GM23338 (cell line): ENCODE measurements around the gene NEURL1B. TPM values are rescaled to one million over a fixed set of nuclear protein-coding genes. Genes with fewer than 3 reads are reported as not detected.

Source experiments
- ATAC-seq: fragments of 200-7000 bp; cut with Tn5 transposase; 3 replicates; pipeline ENCODE4 v1.9.1; 2020
- DNase-seq: peaks from one replicate; pipeline ENCODE4 v3.0.0-alpha.2; 2015; ENCODE audit warnings: low spot score
- H2AFZ ChIP-seq: fragments of 200-600 bp; sonication (generic); 2 replicates; pipeline ENCODE4 v1.8.0; 2016; ENCODE audit warnings: antibody characterized with exemption, mild to moderate bottlenecking, moderate library complexity
- H3F3A ChIP-seq: fragments of 200-600 bp; sonication (generic); replicated peaks from 2 replicates; pipeline ENCODE4 v1.8.0; 2017; ENCODE audit warnings: antibody characterized with exemption, mixed run types, low read depth
- H3K27ac ChIP-seq: fragments of 200-600 bp; sonication (generic); 2 replicates; pipeline ENCODE4 v1.6.1; 2016; ENCODE audit warnings: low read depth
- H3K27me3 ChIP-seq: fragments of 200-600 bp; sonication (generic); 2 replicates; pipeline ENCODE4 v1.8.0; 2016; ENCODE audit warnings: mild to moderate bottlenecking, mixed run types, moderate library complexity; ENCODE audit not compliant: insufficient read depth
- H3K36me3 ChIP-seq: fragments of 200-600 bp; sonication (generic); 2 replicates; pipeline ENCODE4 v1.8.0; 2016; ENCODE audit warnings: mild to moderate bottlenecking; ENCODE audit not compliant: insufficient read depth
- H3K4me1 ChIP-seq: fragments of 200-600 bp; sonication (generic); 2 replicates; pipeline ENCODE4 v1.8.0; 2016; ENCODE audit warnings: mild to moderate bottlenecking, moderate library complexity; ENCODE audit not compliant: insufficient read depth
- H3K4me2 ChIP-seq: fragments of 200-600 bp; sonication (generic); 2 replicates; pipeline ENCODE4 v1.7.1; 2017; ENCODE audit warnings: mixed run types
- H3K4me3 ChIP-seq: fragments of 200-600 bp; sonication (generic); 2 replicates; pipeline ENCODE4 v1.6.1; 2016; ENCODE audit warnings: mixed run types
- H3K79me2 ChIP-seq: fragments of 200-600 bp; sonication (generic); replicated peaks from 2 replicates; pipeline ENCODE4 v1.8.0; 2017; ENCODE audit warnings: mild to moderate bottlenecking; ENCODE audit not compliant: insufficient read depth
- H3K9me2 ChIP-seq: fragments of 200-600 bp; sonication (generic); 2 replicates; pipeline ENCODE4 v1.8.0; 2017; ENCODE audit not compliant: insufficient read depth
- H4K20me1 ChIP-seq: fragments of 200-600 bp; sonication (generic); replicated peaks from 2 replicates; pipeline ENCODE4 v1.8.0; 2017; ENCODE audit warnings: mild to moderate bottlenecking; ENCODE audit not compliant: insufficient read depth
- H3K27ac Mint-ChIP-seq: 2 replicates; pipeline ENCODE4 v1.8.0; 2020; ENCODE audit warnings: inconsistent platforms, mild to moderate bottlenecking, moderate library complexity, mixed read lengths
- H3K27me3 Mint-ChIP-seq: 3 replicates; pipeline ENCODE4 v1.8.0; 2022; ENCODE audit warnings: low read depth, mild to moderate bottlenecking, moderate library complexity, mixed read lengths, inconsistent platforms; ENCODE audit not compliant: insufficient read depth, poor library complexity
- H3K36me3 Mint-ChIP-seq: 3 replicates; pipeline ENCODE4 v1.8.0; 2021; ENCODE audit warnings: low read depth, mild to moderate bottlenecking, inconsistent platforms, moderate library complexity, mixed read lengths
- H3K4me1 Mint-ChIP-seq: 3 replicates; pipeline ENCODE4 v1.8.0; 2020; ENCODE audit warnings: mild to moderate bottlenecking, inconsistent platforms, mixed read lengths
- H3K4me3 Mint-ChIP-seq: 3 replicates; pipeline ENCODE4 v1.8.0; 2021; ENCODE audit warnings: moderate library complexity, mild to moderate bottlenecking, inconsistent platforms, mixed read lengths
- H3K9me3 Mint-ChIP-seq: 3 replicates; pipeline ENCODE4 v1.8.0; 2020; ENCODE audit warnings: moderate library complexity, mild to moderate bottlenecking, inconsistent platforms, mixed read lengths
- CTCF ChIP-seq, 2 experiments: fragments of 200-600 bp in 1 of 2; sonication (generic) in 1 of 2; conservative IDR thresholded peaks; 2 replicates each; pipeline versions ENCODE4 v1.5.1 to v1.6.1; 2016 to 2017; ENCODE audit warnings: antibody characterized with exemption in 2 of 2, low read depth in 2 of 2, mild to moderate bottlenecking in 2 of 2, moderate library complexity in 1 of 2
- POLR2AphosphoS5 ChIP-seq: IDR thresholded peaks from 2 replicates; pipeline ENCODE4 v1.6.1; 2016; ENCODE audit warnings: antibody characterized with exemption, low read depth
- STAT1 ChIP-seq: IDR thresholded peaks from one replicate; pipeline ENCODE4 v1.6.1; 2016; ENCODE audit warnings: antibody characterized with exemption; ENCODE audit not compliant: unreplicated experiment
- ZNF114 ChIP-seq: fragments of 250-450 bp; sonication (Bioruptor Pico); IDR thresholded peaks from 2 replicates; pipeline ENCODE4 v1.5.0; 2020; ENCODE audit warnings: mild to moderate bottlenecking, moderate library complexity
- polyA plus RNA-seq: library from polyadenylated mRNA; unstranded; fragments of >200 nt; fragmentation: Nextera tagmentation; extraction: Ambion mirVana; gene quantifications from 2 replicates; pipeline ENCODE4 v1.2.1, GENCODE V29; 2016
- total RNA-seq: library from RNA; depleted of rRNA; stranded (reverse); fragments of >200 nt; shearing (Covaris generic); gene quantifications from 2 replicates; pipeline ENCODE4 v1.2.3, GENCODE V29; 2014
- TF ChIP-seq, protein P1 (sequence below): IDR thresholded peaks from 2 replicates; pipeline ENCODE4 v1.6.1; 2016; ENCODE audit warnings: antibody characterized with exemption

Gene NEURL1B
- total and polyA plus RNA-seq, 2 experiments from 2014 or later: 1.9 to 13.3 TPM

DNA sequence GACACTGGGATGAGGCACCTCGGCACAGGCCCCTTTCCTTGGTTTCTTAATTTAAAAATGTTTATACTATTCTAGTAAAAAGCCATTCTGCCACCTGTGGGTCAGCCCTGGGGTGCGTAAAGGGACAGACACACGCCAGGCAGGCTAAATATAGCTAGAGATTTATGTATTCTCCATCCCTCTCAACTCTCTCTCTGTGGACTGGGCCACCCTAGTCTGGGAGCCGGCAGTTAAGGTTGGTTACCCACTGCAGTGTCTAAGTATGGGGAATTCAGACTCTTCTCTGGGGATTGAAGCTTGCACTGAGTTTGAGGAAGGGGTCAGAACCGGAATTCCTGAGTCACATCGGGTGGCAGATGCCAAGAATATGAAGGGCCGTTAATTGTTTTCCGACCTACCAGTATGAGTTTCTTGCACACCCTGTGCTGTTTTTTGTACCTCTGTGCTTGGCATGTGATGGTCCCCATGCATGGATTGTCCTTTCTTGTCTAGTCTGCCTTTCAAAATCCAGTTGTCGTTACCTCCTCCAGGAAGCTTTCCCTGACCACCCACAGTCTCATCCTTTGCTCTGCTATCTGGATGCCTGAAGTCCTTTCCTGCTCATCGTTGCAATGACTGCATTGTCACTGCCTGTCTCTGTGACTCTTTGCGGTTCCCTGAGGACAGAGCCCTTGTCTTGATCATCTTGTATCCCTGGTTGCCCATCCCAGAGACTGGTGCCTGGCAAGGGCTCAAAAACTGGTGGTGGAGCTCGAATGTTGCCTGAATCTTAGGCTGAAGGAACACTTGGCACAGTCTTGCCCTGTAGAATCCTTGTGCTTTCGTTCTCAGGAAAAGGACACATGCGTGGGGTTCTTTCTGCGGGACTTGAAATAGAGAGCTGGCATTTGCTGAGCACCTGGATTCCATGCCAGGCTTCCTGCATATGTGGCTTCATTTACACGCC, 2.1 kb downstream of the NEURL1B start:
- Histone ChIP-seq H3K4me2 (peak overlapping the region; percentile 45; the same call in 1 of the 2 replicates), H3K79me2 (0 out of 2 replicates have a peak, but pooled peaks cover 3% of the 10 kb centered on the region), H3K9me2 (no peaks in the 10 kb centered on the region), H3K27ac (no peak overlapping the region), H4K20me1 (peaks cover 4% of the 10 kb centered on the region), H3K36me3 (no peaks in the 10 kb centered on the region), H3K4me3 (no peak overlapping the region), H3K4me1 (peaks cover 52% of the 10 kb centered on the region), H2AFZ (no peak overlapping the region), H3F3A (peaks cover 5% of the 10 kb centered on the region; the same call in 1 of the 2 replicates), H3K27me3 (peaks cover 28% of the 10 kb centered on the region)
- H3K36me3 Mint-ChIP-seq: no peaks in the 10 kb centered on the region
- ATAC-seq (no peak), DNase-seq (no peak)
- no peaks in the 10 kb centered on the region for H3K9me3 Mint-ChIP-seq
- peaks cover 30% of the 10 kb centered on the region for H3K27me3 Mint-ChIP-seq
- TF ChIP-seq CTCF (conservative IDR thresholded peaks at IDR 0.05; ENCODE audit: low read depth in 2 of 2): no peak
- no peak overlapping the region for H3K27ac Mint-ChIP-seq
- peaks cover 64% of the 10 kb centered on the region for H3K4me1 Mint-ChIP-seq
- H3K4me3 Mint-ChIP-seq: no peak overlapping the region; the same call in 2 of the 3 replicates

DNA sequence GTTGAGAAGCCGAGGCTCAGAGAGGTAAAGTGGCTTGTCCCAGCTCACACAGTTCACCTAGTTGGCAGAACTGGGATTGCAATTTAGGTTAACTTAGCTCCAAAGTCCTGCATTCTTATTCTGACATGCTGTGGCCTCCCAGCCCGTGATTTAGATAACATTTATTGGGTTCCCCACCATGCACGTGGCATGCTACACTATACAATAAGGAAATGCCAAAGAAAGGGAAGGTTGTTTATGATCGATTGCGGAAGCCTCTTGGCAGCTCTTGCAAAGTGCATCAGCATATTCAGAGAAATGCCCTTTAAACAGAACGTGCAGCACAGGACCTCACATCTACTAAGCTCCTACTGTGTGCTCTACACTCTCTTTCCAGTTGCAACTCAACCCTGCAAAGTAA, 3.2 kb downstream of the NEURL1B start:
- no peak overlapping the region for H2AFZ ChIP-seq
- Mint-ChIP-seq H3K4me3 (no peak overlapping the region), H3K4me1 (peaks cover 56% of the 10 kb centered on the region), H3K9me3 (no peaks in the 10 kb centered on the region), H3K27me3 (peaks cover 26% of the 10 kb centered on the region), H3K36me3 (no peaks in the 10 kb centered on the region), H3K27ac (no peak overlapping the region)
- no peaks in the 10 kb centered on the region for H3K9me2 ChIP-seq
- H4K20me1 ChIP-seq: peaks cover 4% of the 10 kb centered on the region
- no peaks in the 10 kb centered on the region for H3K36me3 ChIP-seq
- no peak overlapping the region for H3K4me3 ChIP-seq
- no peak overlapping the region for H3K27ac ChIP-seq
- DNase-seq (no peak), ATAC-seq (no peak)
- H3K27me3 ChIP-seq: peaks cover 28% of the 10 kb centered on the region
- 0 out of 2 replicates have a peak, but pooled peaks cover 3% of the 10 kb centered on the region for H3K79me2 ChIP-seq
- peaks cover 43% of the 10 kb centered on the region for H3K4me1 ChIP-seq
- TF ChIP-seq, protein P1, sequence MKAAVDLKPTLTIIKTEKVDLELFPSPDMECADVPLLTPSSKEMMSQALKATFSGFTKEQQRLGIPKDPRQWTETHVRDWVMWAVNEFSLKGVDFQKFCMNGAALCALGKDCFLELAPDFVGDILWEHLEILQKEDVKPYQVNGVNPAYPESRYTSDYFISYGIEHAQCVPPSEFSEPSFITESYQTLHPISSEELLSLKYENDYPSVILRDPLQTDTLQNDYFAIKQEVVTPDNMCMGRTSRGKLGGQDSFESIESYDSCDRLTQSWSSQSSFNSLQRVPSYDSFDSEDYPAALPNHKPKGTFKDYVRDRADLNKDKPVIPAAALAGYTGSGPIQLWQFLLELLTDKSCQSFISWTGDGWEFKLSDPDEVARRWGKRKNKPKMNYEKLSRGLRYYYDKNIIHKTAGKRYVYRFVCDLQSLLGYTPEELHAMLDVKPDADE: no peak
- TF ChIP-seq POLR2AphosphoS5: no peak
- no peak for TF ChIP-seq ZNF114 (CRISPR knock-in tag)
- TF ChIP-seq STAT1: no peak
- TF ChIP-seq CTCF (conservative IDR thresholded peaks at IDR 0.05; ENCODE audit: low read depth in 2 of 2): no peak
- peaks cover 5% of the 10 kb centered on the region; the same call in 1 of the 2 replicates for H3F3A ChIP-seq
- peak overlapping the region; percentile 45; the same call in 1 of the 2 replicates for H3K4me2 ChIP-seq
